Dermis blood vessel endothelial cell (primary cell): Measurements from ENCODE around the gene SPACA9. TPM values are rescaled to one million over a fixed set of nuclear protein-coding genes. Genes with fewer than 3 reads are reported as not detected.

ENCODE experiments used
- DNase-seq: peaks from one replicate; pipeline ENCODE4 v3.0.0; 2010
- total RNA-seq: library from RNA; depleted of rRNA; stranded (reverse); fragments of >200 nt; gene quantifications from 2 replicates; pipeline ENCODE4 v1.2.3, GENCODE V29; 2014

SPACA9 gene
- 1.3 and 1.4 TPM in 2 replicates for total RNA-seq

DNA sequence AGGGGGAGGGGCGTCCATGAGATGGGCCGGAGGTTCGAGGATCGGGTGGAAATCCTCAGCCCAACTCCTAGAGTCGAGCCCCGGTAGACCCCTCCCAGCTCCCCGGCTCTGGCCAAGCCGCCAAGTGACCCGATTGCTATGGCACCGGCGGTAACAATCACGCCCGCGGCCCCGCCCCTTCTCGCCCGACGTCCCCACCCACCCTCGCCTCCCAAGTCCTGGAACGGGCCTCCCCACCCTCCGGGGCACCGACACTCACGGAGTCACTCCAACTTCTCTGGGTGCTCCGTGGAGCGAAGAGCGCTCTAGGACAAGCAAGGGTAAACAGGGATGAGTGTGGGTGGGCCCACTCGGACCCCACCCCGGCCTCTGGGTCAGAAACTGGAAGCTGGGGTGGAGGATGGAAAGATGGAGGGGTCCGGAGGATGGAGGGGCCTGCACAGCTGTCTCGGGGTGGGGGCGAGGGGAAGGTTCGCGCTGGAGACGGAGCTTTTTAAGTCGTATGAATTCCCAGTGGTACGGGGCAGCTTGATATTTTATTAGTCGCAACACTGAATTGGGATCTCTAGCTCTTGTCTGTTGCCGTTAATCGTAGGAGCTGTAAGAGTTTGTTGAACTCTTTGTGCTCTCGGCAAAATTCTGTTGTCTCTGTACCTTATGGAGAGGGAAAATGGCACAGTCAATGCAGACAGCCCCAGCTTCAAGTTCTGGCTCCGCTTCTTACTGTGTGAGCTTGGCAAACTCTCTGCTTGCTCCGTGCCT is at the start of gene SPACA9:
Gene SPACA9, plus strand, starts transcription at position 204 of the 762 bp plus-strand sequence. CDS start 5,050 bp downstream, outside the sequence.
- DNase-seq: peak; percentile 56

GRCh38 chr9:132832171-132832881 is 46.4 kb upstream of the SPACA9 start:
- no peak for DNase-seq

DNA sequence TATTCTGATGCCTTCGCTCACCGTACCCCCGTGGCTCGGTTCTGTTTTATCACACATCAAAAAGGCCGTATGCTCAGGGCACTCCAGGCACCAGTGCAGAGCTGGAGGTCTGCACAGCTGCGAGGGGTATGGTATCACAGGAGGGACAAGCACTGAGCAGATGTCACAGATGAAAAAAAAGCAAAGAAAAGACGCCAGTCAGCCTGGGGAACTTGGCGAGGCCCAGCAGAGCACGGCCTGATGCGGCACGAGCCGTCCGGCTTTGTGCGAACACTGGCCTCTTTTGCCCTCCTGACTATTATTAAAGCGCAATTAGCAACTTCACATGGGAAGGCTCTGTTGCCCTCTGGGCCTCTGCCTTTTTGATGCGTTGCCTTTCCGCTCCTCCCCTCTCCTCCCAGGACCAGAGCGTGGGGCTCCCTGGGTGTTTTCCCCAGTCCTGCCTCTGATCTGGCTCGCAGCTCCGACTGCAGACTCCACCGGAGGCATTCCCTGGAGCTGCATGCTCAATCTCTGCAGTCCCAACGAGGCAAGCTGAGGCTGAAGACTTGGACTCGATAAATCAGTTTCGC is 45.1 kb upstream of the SPACA9 start:
- no peak for DNase-seq

DNA sequence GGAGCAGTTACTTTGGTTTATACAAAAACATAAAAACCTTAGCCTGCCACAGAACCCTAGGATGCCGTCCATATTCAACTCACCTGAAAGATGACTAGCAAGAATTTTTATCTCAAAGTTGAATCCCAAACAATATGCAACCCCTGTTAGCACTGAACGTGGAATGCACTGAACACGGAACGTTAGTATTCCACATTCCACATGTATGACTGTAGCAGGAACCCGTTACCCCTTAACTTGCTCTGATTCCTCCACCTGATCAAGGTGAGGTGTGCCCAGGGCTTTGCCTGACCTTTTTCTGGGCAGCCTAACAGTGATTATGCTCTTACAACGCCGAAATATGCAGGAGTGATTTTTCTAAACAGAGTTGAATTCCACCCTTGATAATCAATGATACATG is 44.4 kb upstream of the SPACA9 start:
- no peak for DNase-seq

DNA sequence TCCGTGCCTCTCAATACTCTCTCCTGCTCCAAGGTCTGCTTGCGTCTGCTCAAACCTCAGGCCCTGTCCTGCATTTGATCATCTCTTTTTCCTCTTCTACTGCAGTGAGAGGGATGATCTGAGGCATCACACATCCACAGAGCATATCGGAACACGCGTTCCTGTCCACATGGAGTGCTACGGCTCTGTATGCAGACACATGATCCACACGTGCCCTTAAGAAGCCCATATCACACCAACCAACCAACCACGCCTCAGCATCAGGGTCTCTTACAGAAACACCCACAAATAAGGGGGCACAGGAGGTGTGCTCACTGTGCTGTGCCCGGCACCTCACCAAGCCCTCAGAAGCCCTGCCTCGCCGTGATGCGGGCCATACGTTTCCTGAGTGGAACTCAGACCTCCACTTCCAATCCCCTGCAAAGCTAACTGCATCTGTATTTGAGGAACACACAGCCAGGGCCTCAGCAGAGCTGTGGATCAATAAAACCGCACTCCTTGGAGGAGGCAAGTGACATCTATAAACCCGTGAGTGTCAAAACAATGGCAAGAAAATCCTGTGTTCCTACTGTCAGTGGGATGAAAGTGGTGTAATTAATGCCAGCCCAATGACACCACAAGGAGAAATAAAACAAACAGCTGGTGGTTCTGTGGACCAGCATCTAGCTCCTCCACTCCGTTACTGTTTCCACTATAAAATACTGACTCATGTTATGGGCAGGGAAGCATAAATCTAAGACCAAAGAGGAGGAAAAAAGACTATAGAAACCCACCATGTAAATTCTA is 41.0 kb upstream of the SPACA9 start:
- DNase-seq: no peak

DNA sequence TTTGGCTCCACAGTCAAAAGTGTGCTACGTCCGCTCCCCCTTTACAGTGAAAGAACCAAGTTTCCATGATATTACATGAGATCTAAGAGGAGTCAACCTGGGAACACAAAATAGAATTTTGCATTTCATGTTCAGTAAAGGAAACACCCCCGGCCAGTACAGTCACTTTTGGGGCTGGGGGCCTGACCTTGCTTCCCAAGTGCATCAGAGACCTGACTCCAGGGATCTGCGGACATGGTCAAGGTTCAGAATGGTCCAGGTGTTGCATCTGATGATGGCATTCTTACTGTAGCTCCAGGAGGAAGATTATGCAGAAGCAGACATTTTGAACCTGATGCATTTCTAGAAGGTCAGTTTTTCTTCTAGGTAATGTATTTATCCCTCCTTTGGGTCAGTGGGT is 40.4 kb upstream of the SPACA9 start:
- DNase-seq: no peak

DNA sequence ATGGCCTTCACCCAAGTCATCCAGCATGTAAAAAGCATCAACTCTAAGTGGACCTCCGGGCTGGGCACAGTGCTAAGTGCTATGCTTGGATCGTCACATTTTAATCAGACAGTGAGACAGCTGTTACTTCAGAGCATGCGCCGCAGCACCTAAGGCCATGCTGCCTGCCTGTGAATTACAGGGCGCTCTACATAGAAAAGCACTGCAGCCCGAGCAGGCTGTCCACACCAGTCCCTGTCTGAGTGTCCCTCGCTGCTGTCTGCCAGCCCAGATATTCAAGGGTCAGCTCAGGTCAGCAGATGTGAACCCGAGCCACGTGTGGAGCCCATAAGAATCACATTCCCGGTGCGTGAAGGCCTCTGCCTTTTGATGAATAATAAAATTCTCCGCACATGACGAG is 37.7 kb upstream of the SPACA9 start:
- no peak for DNase-seq

DNA sequence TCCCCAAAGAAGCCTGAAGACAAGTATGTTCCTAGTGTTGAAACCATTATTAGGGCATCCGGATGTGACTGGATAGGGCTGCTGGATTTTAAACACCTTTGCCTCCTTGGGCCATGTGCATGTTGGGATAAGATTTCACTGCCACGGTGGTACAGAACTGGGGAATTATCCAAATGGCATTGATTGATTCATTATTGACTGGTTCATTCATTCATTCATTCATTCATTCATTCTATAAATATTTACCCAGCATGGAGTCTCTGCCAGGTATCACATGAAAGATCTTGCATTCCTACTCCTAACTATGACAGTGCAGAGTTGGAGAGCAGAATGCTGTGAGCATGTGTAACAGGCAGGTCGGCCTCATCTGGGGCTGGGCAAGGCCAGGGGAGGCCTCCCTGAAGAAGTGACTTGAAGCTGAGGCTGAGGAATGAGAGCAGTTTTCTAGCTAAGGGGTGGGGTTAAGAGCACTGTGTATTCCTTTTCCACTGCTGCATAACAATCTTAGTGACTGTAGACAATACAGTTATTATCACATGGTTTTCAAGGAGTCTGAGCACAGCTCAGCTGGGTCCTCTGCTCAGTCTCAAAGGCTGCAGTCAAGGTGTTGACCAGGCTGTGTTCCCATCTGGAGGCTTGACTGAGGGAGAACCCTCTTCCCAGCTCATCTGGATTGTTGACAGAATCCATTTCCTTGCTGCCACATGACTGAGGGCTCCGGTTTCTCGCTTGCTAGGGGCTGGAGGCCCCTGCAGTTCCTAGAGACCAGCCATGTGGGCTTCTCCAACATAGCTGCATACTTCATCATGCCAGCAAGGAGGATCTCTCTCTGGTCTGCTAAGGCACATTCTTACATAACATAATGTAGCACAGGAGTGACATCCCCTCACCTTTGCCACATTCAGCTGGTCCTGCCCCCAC is 36.3 kb upstream of the SPACA9 start:
- no peak for DNase-seq

DNA sequence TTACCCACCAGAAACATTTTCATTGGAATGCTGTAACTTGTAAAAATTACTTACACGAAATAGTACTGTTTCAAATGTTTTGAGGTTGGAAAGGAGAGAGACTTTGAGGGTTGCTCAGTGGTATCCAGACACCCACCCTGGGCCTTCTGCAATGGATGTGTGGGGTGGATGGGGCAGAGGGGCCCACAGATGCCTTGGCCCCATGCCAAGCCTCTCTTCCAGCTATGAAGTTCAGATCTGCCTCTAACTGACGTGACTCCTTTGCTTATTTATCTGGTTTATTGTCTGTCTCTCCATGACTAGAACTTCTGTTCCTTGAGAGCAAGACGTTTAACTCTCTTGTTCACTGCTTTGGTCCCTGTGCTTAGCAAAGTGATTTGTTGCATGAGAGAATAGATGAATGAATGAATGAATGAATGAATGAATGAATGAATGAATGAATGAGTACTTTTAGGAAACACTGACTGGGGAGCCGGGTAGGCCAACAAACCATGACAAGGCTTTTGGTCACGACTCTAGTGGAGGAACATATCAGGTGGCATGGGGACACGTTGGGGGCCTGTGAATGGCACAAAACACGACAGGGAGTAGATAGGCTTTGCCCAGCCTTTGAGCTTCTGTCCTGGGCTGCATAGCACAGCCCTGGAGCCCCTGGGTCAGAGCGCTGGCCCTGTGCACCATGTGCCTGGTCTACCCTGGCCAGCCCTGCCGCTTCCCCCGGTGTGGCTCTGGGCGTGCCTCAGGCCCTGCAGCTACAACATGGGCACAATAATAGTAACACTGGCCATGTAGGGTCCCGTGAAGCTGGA is 32.4 kb upstream of the SPACA9 start:
- DNase-seq: no peak

DNA sequence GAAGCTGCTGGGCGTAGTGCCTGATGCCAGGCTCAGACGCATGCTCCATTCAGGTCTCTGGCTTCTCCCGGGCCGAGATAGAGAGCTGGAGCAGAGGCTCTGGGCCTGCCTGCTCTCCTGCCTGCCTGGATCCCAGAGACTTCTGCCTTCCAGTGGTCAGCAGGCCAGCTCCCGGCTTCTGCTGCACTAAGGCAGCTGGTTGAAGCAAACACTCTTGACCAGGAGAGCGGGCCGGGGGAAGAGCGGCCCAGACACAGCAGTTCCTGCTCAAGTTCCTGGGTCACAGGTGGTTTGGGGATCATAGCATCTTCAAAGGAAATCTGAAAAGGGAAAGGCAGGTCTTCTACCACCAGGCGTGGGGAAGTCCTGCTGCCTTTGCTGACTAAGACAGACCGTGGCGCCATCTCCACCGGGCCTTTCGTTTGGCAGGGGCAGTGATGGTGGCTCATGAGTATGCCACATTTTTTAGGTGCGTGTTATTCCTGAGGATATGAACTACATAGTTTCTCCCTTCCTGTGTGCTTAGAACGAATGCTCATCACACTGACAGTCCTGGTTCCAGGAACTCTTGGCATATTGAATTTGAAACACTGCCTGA is 31.7 kb upstream of the SPACA9 start:
- DNase-seq: no peak

GRCh38 chr9:132849185-132849706 is 29.5 kb upstream of the SPACA9 start:
- no peak for DNase-seq

- DNase-seq: no peak
These were observed 25.2 kb upstream of the SPACA9 start for GRCh38 chr9:132853482-132853881.

DNA sequence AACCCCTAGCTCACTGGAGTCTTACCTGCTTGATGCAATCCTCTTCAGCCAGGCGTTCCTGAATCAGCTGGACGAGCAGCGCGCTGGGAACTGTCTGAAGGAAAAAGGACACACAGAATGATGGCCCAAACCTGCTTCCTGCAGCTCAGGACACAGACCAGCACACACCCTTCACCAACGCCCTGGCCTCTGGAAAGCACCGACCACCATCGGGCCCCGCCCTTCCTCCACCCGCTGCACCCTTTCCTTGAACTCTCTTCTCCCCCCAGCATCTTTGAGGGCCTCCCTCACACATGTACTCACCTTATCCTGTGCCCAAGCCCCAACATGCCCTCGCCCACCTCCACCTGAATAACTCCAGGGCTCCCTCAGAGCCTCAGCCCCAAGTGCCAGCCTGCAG is 23.9 kb upstream of the SPACA9 start:
- DNase-seq: no peak

DNA sequence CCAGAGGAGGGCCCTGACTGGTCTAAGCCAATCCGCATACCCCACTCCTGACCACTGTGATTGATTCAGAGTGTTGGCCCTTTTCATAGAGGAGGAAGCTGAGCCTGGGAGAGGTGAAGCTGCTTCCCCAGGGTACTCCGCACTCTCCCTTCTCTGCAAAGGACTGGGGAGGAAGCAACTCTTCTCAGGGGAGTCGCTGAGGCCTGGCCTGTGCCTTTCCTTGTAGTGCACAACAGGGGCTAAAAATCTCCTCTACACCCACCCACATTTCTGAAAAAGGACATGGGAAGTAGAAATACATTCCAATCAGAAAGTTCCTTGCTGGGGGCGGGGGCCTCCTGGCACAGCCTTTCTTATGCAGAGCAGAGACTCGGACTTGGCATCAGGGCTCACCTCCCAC is 22.8 kb upstream of the SPACA9 start:
- no peak for DNase-seq

DNA sequence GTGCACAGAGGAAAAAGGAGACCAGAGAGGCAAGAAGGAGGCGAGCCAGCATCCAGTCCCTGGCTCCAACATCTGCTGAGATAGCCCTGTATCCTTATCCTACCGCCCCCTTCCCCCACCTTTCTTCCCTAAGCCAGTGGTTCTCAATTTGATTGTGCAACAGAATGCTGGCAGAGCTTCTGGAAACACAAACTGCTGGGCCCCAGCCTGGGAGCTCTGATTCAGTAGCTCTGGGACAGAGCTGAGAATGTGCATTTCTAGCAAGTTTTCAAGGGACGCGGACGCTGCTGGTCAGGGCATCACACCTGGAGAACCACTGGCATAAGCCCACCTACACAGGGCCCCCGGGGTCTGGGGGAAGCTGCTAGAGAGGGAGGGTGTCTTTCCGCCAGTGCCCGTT is 21.7 kb upstream of the SPACA9 start:
- no peak for DNase-seq

DNA sequence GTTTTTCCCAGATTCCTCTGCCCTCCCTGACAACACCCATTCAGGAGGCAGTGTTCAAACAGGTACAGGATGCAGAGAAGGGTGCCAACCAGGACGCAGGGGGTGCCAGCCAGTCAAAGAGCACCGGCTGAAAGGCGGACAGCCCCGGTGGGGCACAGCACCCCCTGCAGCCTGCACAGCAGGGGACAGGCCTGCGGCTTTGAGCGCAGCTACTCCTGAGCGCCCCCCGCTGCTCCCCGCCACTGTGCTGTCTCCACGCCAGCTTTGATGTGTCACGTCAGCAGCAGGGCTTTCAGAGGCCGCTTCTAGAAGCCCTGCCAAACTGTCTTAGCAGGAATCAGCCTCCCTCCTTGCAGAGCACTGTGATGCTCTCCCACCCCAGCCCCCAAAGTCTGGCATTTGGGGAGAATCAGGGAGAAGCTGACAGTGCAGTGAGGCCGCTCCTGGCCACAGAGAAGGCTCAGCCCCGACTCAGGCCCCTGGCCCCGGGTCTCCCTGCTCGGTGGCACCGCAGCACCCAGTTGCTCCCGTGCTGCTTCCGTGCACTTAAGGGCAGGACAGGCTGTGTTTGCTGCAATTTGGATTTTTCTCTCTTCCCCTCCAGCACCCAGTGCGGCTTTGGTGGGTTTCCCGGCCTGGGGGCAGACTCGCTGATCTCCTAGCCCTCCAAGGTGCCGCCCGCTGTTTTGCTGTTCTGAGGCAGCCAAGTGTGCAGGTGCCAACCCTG is 20.9 kb upstream of the SPACA9 start:
- no peak for DNase-seq

DNA sequence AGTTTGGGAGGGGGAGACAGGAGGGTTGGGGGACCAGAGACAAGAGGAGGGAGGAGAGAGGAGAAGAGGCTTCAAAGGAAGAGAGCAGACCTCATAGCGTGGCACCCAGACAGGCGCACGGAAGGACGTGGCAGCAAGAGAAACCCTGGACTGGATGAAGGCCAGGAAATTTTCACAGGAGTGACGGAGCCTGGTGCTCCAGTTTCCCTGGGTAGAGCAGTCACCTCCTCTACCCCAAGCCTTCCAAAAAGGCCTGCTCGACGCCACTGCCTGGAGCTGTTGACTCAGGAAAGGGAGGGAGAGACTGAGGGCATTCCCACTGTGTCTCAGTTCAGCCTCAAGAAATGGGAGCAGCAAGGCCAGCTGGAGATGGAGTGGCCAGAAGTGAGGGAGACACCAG is 19.9 kb upstream of the SPACA9 start:
- no peak for DNase-seq

DNA sequence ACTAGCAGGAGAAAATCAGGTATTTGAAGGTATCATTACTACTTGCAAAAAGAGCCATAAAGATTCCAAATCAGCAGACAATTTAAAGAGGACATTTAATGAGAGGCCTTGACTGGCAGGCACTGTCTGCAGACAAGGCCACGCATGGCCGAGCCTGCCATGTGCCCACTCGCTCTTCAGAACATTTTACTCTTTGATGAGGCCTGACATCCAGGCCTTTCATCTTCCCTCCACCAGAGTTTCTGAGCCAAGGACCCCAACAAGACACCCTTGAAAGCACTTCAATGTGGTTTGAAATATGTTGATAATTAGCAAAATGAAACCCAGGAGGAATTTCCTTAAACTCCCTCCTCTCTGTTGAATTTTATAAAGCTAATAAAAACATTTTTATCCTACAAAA is 17.0 kb upstream of the SPACA9 start:
- no peak for DNase-seq

GRCh38 chr9:132862533-132862932 is 16.2 kb upstream of the SPACA9 start:
- no peak for DNase-seq

GRCh38 chr9:132863096-132863495 is 15.6 kb upstream of the SPACA9 start:
- no peak for DNase-seq
